ACHN (cell line): ENCODE data around the gene PTPA.

ENCODE experiments used
- DNase-seq: peaks from one replicate; pipeline ENCODE4 v3.0.0-alpha.2; 2015
- in situ Hi-C: cut with HindIII; loops from 2 replicates; pipeline ENCODE4 v1.10.0; 2017; ENCODE audit warnings: low sequenced_read_pairs, low pct_ligation_motif_present, low pct_unique_long_range_greater_than_20kb

The PTPA gene

DNA sequence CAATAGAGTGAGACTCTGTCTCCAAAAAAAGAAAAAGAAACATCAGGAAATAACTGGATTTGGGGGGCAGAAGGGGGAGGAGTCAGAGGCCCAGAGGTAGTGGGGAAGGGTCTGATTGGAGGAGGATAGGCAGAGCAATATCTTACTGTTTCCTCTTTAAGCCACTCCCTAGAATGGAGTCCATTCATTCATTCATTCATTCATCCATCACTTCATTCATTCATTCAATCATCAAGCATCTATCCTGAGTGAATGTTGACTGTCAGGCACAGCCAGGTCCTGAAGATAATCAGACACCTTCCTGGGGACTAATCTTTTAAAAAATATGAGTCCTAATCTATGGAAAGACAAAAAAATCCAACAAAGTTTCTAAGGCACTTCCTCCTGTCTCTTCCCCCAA is 54.0 kb downstream of the PTPA start:
- in situ Hi-C loops: no loop called here
- DNase-seq: no peak

DNA sequence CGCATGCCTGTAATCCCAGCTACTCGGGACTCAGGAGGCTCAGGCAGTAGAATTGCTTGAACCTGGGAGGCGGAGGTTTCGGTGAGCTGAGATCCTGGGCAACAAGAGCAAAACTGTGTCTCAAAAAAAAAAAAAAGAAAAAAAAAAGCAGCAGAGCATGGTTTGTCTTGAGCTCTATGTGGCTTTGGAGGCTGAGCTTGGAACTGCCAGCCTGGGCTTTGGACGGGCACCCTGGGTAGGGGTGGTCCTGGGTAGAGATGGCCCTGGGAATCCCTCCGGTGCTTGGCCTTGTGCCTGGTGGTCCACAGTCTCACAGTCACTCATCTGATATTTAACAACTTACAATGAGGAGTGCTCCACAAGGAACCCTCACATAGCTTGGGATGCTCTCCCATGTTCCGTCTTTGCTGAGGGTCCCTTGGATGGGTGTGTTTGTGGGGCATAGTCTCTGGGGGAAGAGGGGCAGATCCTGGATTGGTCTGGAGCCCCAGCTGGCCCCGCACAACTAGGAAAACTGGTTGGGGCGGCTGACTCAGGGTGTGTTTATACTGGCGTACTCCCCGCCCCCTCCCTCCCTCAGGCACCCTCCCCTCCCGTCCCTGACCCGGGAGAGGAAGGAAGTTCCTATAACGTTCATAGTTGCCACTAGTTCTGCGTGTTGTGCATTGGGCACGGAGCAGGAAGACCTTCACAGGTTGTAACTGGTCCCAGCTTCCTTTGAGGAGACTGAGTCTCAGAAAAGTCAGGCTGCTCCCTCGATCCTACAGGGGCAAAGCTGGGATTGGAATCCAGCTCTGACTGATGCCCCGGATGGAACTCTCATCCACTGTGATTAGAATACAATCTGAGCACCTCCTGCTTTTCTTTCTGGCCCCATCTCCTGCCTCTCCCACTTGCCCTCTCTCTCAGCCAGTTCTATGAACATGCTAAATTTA is 55.7 kb downstream of the PTPA start:
- in situ Hi-C loops: no loop called here

DNA sequence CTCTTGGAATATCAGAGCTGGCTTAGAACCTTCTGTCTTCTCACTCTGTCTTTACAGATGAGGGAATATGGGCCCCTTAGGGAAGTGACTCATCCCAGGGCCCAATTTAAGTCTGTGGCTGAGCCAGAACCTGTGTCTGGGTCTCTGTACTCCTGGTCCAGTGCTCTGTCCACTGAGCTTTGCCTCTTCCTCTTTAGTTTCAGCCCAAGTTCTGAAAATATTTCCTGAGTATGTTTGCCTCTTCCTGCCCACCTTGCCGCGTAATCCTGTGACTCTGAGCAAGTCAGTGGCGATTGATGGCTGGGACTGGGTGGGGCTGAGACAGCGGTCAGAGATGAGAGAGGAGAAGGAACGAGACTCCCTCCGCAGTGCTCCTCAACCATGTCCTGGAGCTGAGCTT is 59.0 kb downstream of the PTPA start:
- in situ Hi-C loops: no loop called here
- DNase-seq: no peak

More for the DNA sequence above, 55.7 kb downstream of the PTPA start:
- peak; percentile 61 for DNase-seq

DNA sequence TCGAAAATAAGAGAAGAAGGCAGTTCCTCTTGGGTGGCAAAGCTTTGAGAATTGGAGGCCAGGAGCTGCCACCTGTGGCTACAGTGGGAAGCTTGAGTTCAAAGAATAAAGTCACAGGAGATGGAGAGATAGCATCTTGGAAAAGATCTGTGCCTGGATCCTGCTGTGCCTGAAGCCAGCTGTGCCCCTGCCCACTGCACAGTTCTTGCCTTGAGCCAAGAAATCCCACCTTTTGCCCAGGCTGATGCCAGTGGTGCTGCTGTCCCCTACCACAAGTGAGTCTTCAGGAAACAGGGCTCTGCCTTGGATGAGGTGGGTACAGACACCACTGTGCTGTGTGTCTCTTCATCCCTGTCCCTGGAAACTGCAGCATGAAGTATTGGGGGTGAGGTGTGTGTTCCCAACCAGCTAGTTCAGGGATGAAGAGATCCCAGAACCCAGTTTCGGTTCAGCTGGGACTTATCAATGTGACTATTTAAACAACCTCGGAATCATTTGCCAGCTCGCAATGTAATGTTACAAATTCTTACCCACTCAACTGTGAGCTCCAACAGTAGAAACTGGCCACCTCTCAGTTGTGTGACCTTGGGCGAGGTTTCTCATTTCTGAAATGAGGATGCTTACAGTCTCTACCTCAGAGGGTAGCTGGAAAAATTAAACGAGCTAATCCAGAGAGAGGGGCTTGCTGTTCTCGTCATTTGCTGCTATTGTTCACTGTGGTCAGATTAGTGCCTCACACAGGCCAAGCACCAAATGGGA is 61.0 kb downstream of the PTPA start:
- no peak for DNase-seq
- in situ Hi-C loops: no loop called here

DNA sequence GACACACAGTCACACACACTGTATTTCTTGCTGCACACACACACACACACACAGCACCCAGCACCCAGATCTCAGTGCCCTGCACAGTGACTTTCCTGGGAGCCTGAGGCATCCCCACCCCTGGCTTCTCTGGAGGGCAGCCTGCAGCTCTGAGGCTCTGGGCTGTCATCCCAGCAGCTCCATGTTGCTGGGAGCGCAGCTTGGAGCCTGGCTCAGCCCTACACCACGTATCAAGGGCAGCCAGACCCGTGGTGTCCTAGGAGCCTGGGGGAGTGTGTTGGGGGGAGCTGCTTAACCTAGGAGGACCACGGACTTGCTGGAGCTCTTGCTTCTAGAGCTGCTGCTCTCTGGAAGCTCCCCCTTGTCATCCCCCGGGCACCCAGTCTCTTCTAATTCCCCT is 61.6 kb downstream of the PTPA start:
- in situ Hi-C loops: no loop called here

DNA sequence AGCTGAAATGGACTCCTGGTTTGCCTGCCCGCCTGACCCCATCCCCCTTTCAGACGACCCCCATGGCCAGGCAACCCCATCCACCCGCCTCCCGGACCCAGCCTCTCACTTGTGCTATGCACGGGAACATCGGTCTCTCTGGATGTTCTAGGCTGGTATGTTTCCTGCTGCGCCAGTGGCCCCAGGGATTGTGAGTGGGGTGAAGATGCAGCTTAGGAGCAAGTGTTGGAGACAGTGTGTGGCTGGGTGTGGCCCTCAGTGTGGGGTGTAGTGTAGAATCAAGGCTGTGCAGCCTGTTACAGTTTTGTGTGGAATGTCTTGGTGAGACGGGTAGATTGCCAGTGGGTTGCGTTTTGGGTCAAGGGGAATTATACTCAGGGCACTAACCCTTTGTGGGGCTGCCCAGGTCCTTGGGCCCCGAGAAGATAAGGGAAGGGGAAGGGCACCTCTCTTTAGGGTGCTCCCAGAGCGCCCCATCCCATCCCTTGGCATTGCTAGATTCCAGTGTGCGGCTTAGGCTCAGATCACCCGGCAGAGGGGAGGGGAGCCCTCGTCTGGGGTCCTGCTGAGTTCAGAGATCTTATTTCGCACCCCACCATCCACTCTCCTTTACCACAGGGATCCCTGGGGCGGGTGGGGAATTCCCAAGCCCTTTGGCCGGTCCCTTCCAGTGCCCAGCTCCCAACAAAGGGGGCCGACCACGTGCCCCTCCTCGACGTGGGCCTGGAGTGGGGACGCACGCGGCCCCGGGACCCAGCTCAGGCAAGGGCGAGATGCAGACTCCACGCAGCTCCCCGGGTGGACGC is 62.3 kb downstream of the PTPA start:
- in situ Hi-C loops: no loop called here
- no peak for DNase-seq

More for the DNA sequence above, 61.6 kb downstream of the PTPA start:
- DNase-seq: no peak

DNA sequence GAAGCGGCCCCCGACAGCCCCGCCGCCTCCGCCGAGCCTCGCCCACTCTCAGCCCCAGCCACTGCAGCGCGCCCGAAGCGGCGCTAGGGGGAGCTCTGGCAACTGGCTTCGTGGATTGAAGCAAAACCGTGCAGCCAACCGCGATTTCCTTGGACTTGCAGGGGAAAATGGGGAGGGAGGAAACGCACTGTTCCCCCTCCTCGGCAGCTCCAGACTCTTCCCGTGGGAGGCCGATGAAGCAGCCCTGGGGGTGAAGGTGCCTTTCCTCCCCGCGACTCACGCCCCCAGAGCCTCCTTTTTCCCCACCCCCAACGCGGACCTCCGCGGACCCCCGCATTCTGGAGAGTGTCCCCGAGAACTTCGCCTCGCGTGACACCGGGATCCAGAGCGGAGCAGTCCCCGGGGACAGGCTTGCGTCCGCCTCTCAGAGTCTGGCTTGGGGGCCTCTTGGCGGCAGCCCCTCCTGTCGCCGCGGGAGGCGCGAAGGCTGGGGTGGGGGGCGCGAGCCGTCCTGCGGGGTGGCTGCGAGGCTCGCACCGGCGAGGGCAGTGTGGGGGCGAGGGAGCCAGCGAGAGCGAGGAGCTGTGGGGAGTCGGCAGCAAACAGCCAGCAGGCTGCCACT is 63.0 kb downstream of the PTPA start:
- peak; percentile 88 for DNase-seq
- in situ Hi-C loops: no loop called here

DNA sequence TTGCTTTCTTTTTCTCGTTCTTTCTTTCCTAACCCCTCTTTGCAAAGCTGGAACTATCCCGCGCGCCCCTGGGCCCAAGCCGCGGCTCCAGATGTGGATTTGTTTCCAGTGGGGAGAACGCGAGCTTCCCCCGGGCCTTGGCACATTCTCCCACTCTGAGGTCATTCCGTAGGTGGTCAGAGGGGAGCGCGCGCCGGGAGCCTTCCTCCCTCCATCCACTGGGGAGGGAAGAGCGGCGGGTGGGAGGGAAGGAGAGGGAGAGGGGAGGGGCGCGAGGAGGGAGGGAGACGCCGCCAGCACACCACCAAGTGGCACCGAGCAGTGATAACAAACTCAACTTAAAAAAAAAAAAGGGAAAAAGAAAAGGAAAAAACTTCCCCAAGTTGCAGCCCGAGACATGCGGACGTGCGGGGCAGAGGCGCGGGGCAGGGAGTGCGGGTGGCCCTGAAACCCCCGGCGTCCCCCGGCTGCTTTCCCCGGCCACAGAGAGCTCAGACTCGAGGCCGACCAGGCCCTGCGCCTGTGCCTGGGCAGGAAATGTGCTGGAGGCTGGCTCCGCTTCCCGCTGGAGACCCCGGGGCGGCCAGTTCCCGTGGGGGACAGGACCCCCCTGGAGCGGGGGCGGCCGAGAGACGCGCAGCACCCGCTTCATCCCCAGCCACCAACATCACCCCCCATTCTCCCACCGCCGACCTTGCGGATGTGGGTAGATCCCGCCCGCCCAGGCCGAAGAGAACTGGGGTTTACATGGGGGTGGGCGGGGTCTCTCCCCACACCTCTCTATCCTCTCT is 63.7 kb downstream of the PTPA start:
- in situ Hi-C loops: no loop called here
- DNase-seq: peak; percentile 81

DNA sequence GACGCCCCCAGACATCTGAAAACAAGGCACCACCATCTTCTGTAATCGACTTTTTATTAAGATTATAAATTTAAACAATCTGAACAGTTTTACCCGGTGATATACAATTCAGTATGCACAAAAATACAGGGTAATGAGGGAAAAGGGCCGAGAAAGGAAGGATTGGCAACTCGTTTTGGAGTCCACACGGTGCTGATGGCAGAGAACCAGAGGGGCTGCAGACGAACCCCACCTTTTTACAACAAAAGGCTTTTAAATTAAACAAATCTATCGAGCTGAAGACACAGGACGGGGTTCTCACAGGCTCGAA is 64.3 kb downstream of the PTPA start:
- no peak for DNase-seq
- in situ Hi-C loops: no loop called here

DNA sequence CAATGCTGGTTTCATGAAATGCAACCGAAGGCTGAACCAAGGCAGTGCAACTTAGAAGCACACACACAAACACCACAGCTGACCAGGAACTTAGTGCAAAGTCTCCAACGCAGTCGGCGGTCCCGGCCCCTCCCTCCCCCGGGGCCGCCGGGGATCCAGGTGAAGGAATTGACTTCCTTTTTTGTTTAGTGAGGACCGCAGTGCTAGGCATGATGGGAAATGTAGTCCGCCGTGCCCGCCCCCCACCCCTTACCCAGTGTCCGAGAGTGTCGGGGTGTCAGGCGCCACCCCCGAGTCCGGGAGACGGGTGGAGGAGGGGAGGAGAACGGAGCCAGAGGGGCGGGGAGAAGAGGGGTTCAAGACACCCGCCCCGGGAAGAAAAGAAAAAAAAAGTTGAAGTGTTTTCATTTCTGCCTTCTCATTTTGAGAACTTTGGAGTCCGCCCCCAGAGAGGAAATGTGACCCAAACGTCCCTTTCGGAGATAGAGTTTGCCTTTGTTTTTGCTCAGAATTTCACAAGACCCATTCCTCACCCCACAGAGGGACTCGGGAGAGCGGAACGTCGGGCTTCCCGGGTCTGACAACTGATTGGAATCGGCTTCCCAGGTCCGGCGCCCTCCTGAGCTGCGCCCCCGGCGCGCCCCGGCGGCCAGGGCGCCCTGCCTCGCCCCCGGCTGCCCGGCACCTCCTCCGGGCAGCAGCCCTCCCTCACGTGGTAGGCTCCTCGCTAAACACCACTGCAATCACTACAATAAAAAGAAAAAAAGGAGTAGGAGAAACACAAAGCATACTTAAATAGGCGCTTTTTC is 64.8 kb downstream of the PTPA start:
- in situ Hi-C loops: no loop called here
- DNase-seq: peak; percentile 82

DNA sequence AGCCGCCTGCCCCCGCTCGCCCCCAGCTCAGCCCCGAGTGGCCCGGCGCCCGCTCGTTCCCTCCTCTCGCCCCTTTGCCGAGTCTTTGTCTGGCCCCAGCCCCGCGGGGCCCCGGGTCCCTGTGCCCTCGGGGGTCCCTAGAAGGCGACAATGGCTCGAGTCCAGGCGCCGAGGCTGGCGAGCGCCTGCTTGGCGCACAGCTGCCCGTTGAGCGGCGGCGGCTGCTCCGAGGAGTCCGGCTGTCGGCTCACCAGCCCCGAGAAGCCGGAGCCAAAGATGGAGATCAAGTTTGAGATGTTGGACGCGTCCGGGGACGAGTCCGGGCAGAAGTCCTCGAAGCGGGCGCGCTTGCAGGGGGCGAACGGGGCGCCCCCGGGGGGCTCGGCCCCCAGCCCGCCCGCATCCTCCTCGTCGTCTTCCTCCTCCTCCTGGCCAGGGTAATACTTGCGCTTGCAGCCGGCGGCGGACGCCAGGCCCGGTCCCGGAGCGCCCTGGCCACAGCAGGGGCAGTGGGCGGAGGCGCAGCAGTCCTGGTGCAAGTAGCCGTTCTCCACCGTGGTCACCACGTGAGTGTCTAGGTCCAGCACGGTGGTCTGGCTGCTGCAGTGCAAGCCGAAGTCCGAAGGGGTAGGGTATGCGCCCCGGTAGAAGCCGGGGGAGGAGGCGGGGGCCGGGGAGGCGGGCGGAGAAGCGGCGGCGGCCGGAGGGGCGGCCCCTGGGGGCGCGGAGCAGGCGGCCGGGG is 65.7 kb downstream of the PTPA start:
- peak; percentile 23 for DNase-seq
- in situ Hi-C loops: no loop called here

DNA sequence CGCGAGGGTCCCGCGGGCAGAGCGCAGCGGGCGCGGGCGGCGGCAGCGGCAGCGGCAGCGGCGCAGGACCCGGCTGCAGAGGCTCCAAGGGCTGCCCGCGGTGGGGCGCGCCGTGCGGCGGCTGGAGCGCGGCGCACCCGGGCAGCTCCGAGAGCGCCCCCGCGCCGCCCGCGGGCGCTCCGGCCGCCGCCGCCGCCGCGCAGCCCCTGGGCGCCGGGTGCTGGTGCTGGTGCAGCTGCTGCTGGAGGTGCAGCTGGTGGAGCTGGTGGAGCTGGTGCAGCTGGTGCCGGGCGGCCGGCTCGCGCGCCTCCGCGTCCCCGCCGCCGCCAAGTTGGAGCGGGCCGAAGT is 66.2 kb downstream of the PTPA start:
- in situ Hi-C loops: no loop called here
- no peak for DNase-seq

DNA sequence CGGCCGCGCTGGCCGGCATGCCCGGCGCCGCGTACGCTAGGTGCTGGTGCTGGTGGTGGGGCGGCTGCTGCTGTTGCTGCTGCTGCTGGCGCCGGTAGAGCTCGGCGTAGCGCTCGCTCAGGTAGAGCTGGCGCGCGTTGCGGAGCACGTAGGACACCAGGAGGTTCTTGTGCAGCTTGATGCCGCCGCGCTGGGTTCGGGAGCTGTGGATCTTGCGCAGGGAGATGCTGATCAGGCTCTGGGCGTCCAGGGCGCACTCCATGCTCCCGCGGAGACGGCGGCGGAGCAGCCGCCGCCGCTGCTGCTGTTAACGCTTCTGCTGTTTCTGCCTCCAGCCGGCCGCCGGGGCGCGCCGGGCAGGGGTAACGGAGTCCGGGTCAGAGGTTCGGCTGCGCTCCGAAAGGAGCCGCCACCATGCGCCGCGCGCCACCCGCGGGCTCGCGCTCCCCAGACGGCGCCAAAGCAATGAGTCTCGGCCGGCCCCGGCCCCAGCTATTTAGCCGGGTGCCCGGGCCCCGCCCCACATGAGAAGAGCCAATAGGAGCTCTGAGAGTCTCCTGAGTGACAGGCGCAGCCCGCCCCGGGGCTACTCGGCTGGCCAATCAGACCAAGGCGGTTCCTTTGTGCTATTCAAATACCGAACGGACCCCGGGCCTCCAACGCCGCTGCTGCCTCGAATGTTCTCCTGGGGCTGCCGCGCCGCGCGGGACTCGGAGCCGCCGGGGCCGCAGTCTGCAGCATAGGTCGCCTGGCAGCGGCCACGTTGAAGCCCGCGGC is 66.8 kb downstream of the PTPA start, which contains the start of gene IER5L:
Gene IER5L, minus strand, starts transcription at position 471 of the 777 bp plus-strand sequence. Its CDS starts 209 bp downstream, at position 262.
- in situ Hi-C loops: no loop called here
- DNase-seq: peak; percentile 93

DNA sequence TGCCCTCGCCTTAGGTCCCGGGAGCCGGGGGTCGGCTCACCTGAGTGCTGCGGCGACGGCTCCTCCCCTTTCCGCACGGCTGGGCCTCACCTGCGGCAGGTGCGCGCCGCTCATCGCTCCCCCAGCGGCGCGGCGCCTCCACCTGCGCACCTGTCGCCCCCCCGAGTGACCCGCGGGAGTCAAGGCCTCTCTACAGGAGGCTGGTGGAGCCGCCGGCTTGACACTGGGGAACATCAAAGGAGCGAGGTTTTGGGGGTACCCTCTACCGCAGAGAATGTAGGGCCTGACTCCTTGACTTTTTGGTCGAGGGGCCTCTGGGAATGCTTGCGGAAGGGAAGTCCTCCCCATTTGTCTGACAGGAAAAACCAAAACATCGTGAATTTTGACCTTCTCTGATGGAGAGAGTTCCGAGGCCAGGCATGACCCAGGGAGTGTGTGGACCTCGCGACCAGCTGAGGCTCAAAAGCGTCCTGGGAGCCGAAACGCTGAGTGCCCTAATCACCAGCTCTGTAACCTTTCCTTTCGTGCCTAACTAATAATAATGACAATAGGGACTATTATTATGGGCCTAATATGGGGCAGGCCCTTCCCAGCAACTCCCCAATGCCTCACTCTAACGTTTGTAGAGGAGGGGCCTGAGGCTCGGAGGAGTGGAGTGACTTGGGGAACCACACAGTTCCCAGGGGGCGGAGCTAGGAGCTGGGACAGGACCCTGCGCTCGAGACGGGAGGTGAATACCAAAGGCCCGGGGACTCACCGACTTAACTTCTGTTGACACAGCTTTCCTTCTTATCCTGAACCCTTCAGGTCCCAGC is 67.6 kb downstream of the PTPA start:
- in situ Hi-C loops: no loop called here
- no peak for DNase-seq

DNA sequence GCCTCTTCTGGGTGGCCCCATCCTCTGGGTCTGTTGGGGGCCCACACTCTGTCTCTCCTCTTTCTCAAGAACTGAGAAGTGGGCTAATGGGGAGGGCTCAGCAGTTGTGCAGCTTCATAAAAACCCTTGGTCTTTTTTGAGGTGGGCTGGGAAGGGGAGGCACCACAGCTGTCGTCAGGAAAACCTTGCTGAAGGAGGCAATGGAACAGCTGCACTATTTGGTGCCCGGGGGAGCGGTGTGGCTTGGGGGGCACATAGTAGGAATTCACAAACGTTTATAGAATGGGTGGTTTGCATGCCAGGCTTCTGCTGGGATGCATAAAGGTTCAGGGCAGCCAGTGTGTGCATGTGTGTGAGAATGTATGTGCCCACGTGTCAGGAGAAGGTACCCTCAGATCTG is 70.0 kb downstream of the PTPA start:
- no peak for DNase-seq
- in situ Hi-C loops: no loop called here
